GM23338 (cell line): ENCODE measurements around the gene GJA1. TPM values are rescaled to one million over a fixed set of nuclear protein-coding genes. Genes with fewer than 3 reads are reported as not detected.

Experiments used
- ATAC-seq: fragments of 200-7000 bp; cut with Tn5 transposase; 3 replicates; pipeline ENCODE4 v1.9.1; 2020
- DNase-seq: peaks from one replicate; pipeline ENCODE4 v3.0.0-alpha.2; 2015; ENCODE audit warnings: low spot score
- H2AFZ ChIP-seq: fragments of 200-600 bp; sonication (generic); 2 replicates; pipeline ENCODE4 v1.8.0; 2016; ENCODE audit warnings: antibody characterized with exemption, mild to moderate bottlenecking, moderate library complexity
- H3F3A ChIP-seq: fragments of 200-600 bp; sonication (generic); replicated peaks from 2 replicates; pipeline ENCODE4 v1.8.0; 2017; ENCODE audit warnings: antibody characterized with exemption, mixed run types, low read depth
- H3K27ac ChIP-seq: fragments of 200-600 bp; sonication (generic); 2 replicates; pipeline ENCODE4 v1.6.1; 2016; ENCODE audit warnings: low read depth
- H3K27me3 ChIP-seq: fragments of 200-600 bp; sonication (generic); 2 replicates; pipeline ENCODE4 v1.8.0; 2016; ENCODE audit warnings: mild to moderate bottlenecking, mixed run types, moderate library complexity; ENCODE audit not compliant: insufficient read depth
- H3K36me3 ChIP-seq: fragments of 200-600 bp; sonication (generic); 2 replicates; pipeline ENCODE4 v1.8.0; 2016; ENCODE audit warnings: mild to moderate bottlenecking; ENCODE audit not compliant: insufficient read depth
- H3K4me1 ChIP-seq: fragments of 200-600 bp; sonication (generic); 2 replicates; pipeline ENCODE4 v1.8.0; 2016; ENCODE audit warnings: mild to moderate bottlenecking, moderate library complexity; ENCODE audit not compliant: insufficient read depth
- H3K4me2 ChIP-seq: fragments of 200-600 bp; sonication (generic); 2 replicates; pipeline ENCODE4 v1.7.1; 2017; ENCODE audit warnings: mixed run types
- H3K4me3 ChIP-seq: fragments of 200-600 bp; sonication (generic); 2 replicates; pipeline ENCODE4 v1.6.1; 2016; ENCODE audit warnings: mixed run types
- H3K79me2 ChIP-seq: fragments of 200-600 bp; sonication (generic); replicated peaks from 2 replicates; pipeline ENCODE4 v1.8.0; 2017; ENCODE audit warnings: mild to moderate bottlenecking; ENCODE audit not compliant: insufficient read depth
- H3K9me2 ChIP-seq: fragments of 200-600 bp; sonication (generic); 2 replicates; pipeline ENCODE4 v1.8.0; 2017; ENCODE audit not compliant: insufficient read depth
- H4K20me1 ChIP-seq: fragments of 200-600 bp; sonication (generic); replicated peaks from 2 replicates; pipeline ENCODE4 v1.8.0; 2017; ENCODE audit warnings: mild to moderate bottlenecking; ENCODE audit not compliant: insufficient read depth
- H3K27ac Mint-ChIP-seq: 2 replicates; pipeline ENCODE4 v1.8.0; 2020; ENCODE audit warnings: inconsistent platforms, mild to moderate bottlenecking, moderate library complexity, mixed read lengths
- H3K27me3 Mint-ChIP-seq: 3 replicates; pipeline ENCODE4 v1.8.0; 2022; ENCODE audit warnings: low read depth, mild to moderate bottlenecking, moderate library complexity, mixed read lengths, inconsistent platforms; ENCODE audit not compliant: insufficient read depth, poor library complexity
- H3K36me3 Mint-ChIP-seq: 3 replicates; pipeline ENCODE4 v1.8.0; 2021; ENCODE audit warnings: low read depth, mild to moderate bottlenecking, inconsistent platforms, moderate library complexity, mixed read lengths
- H3K4me1 Mint-ChIP-seq: 3 replicates; pipeline ENCODE4 v1.8.0; 2020; ENCODE audit warnings: mild to moderate bottlenecking, inconsistent platforms, mixed read lengths
- H3K4me3 Mint-ChIP-seq: 3 replicates; pipeline ENCODE4 v1.8.0; 2021; ENCODE audit warnings: moderate library complexity, mild to moderate bottlenecking, inconsistent platforms, mixed read lengths
- H3K9me3 Mint-ChIP-seq: 3 replicates; pipeline ENCODE4 v1.8.0; 2020; ENCODE audit warnings: moderate library complexity, mild to moderate bottlenecking, inconsistent platforms, mixed read lengths
- CREB1 ChIP-seq: fragments of 250-450 bp; sonication (Bioruptor Pico); IDR thresholded peaks from 2 replicates; pipeline ENCODE4 v1.5.0; 2020; ENCODE audit warnings: low read depth, mild to moderate bottlenecking, moderate library complexity
- EZH2 ChIP-seq: fragments of 200-600 bp; sonication (generic); IDR thresholded peaks from one replicate; pipeline ENCODE4 v1.8.0; 2017; ENCODE audit warnings: antibody characterized with exemption, mild to moderate bottlenecking, low read depth; ENCODE audit not compliant: unreplicated experiment
- EZH2phosphoT487 ChIP-seq: fragments of 200-600 bp; sonication (generic); IDR thresholded peaks from one replicate; pipeline ENCODE4 v1.8.1; 2018; ENCODE audit warnings: antibody characterized with exemption; ENCODE audit not compliant: unreplicated experiment
- JUNB ChIP-seq: IDR thresholded peaks from one replicate; pipeline ENCODE4 v1.6.1; 2016; ENCODE audit warnings: antibody characterized with exemption; ENCODE audit not compliant: unreplicated experiment
- NANOG ChIP-seq: IDR thresholded peaks from 2 replicates; pipeline ENCODE4 v1.6.1; 2016; ENCODE audit warnings: antibody characterized with exemption, borderline replicate concordance
- POLR2AphosphoS5 ChIP-seq: IDR thresholded peaks from 2 replicates; pipeline ENCODE4 v1.6.1; 2016; ENCODE audit warnings: antibody characterized with exemption, low read depth
- REST ChIP-seq: IDR thresholded peaks from one replicate; pipeline ENCODE4 v1.6.1; 2018; ENCODE audit warnings: antibody characterized with exemption; ENCODE audit not compliant: unreplicated experiment
- STAT1 ChIP-seq: IDR thresholded peaks from one replicate; pipeline ENCODE4 v1.6.1; 2016; ENCODE audit warnings: antibody characterized with exemption; ENCODE audit not compliant: unreplicated experiment
- ZNF114 ChIP-seq: fragments of 250-450 bp; sonication (Bioruptor Pico); IDR thresholded peaks from 2 replicates; pipeline ENCODE4 v1.5.0; 2020; ENCODE audit warnings: mild to moderate bottlenecking, moderate library complexity
- ZNF331 ChIP-seq: fragments of 250-450 bp; sonication (Bioruptor Pico); IDR thresholded peaks from 2 replicates; pipeline ENCODE4 v1.5.0; 2020; ENCODE audit warnings: low read depth, mild to moderate bottlenecking, moderate library complexity
- ZNF462 ChIP-seq: fragments of 250-450 bp; sonication (Bioruptor Pico); IDR thresholded peaks from 2 replicates; pipeline ENCODE4 v1.5.0; 2020; ENCODE audit warnings: mild to moderate bottlenecking, moderate library complexity
- polyA plus RNA-seq: library from polyadenylated mRNA; unstranded; fragments of >200 nt; fragmentation: Nextera tagmentation; extraction: Ambion mirVana; gene quantifications from 2 replicates; pipeline ENCODE4 v1.2.1, GENCODE V29; 2016
- total RNA-seq: library from RNA; depleted of rRNA; stranded (reverse); fragments of >200 nt; shearing (Covaris generic); gene quantifications from 2 replicates; pipeline ENCODE4 v1.2.3, GENCODE V29; 2014
- TF ChIP-seq, protein P1 (sequence below): IDR thresholded peaks from 2 replicates; pipeline ENCODE4 v1.6.1; 2016; ENCODE audit warnings: antibody characterized with exemption

The GJA1 gene
- total and polyA plus RNA-seq, 2 experiments from 2014 or later: 262 to 609 TPM

GRCh38 chr6:121418346-121418745, 17.1 kb upstream of the GJA1 start:
- H3K27ac Mint-ChIP-seq: no peak overlapping the region
- no peak overlapping the region for H3K4me2 ChIP-seq
- H3K4me1 ChIP-seq: no peaks in the 10 kb centered on the region
- H3K4me3 ChIP-seq: no peak overlapping the region
- peaks cover 2% of the 10 kb centered on the region for H3K27me3 Mint-ChIP-seq
- peaks cover 4% of the 10 kb centered on the region; the same call in 2 of the 3 replicates for H3K9me3 Mint-ChIP-seq
- H2AFZ ChIP-seq: no peak overlapping the region
- H3F3A ChIP-seq: no peaks in the 10 kb centered on the region
- no peak for DNase-seq
- TF ChIP-seq NANOG (no peak), EZH2phosphoT487 (no peak), EZH2 (no peak)
- H3K9me2 ChIP-seq: no peaks in the 10 kb centered on the region
- no peak overlapping the region for H3K27ac ChIP-seq
- H4K20me1 ChIP-seq: no peaks in the 10 kb centered on the region
- H3K79me2 ChIP-seq: no peaks in the 10 kb centered on the region
- H3K36me3 Mint-ChIP-seq: no peaks in the 10 kb centered on the region; the same call in 2 of the 3 replicates
- no peaks in the 10 kb centered on the region for H3K36me3 ChIP-seq
- H3K4me3 Mint-ChIP-seq: no peak overlapping the region
- ATAC-seq: no peak
- H3K4me1 Mint-ChIP-seq: no peaks in the 10 kb centered on the region; the same call in 2 of the 3 replicates
- H3K27me3 ChIP-seq: no peaks in the 10 kb centered on the region

- no peak overlapping the region for H3K27ac ChIP-seq
- no peaks in the 10 kb centered on the region for H3K27me3 Mint-ChIP-seq
- H3K9me2 ChIP-seq: no peaks in the 10 kb centered on the region
- no peaks in the 10 kb centered on the region for H3K27me3 ChIP-seq
- no peak for ATAC-seq
- peaks cover 11% of the 10 kb centered on the region; the same call in 2 of the 3 replicates for H3K4me1 Mint-ChIP-seq
- H3K4me3 ChIP-seq: no peak overlapping the region
- H3K4me2 ChIP-seq: no peak overlapping the region
- H4K20me1 ChIP-seq: no peaks in the 10 kb centered on the region
- no peak overlapping the region for H3K27ac Mint-ChIP-seq
- no peak overlapping the region for H3K4me3 Mint-ChIP-seq
- no peaks in the 10 kb centered on the region for H3K79me2 ChIP-seq
- no peak for DNase-seq
- no peaks in the 10 kb centered on the region; the same call in 1 of the 2 replicates for H3F3A ChIP-seq
- peaks cover 4% of the 10 kb centered on the region; the same call in 1 of the 2 replicates for H3K4me1 ChIP-seq
- peaks cover 3% of the 10 kb centered on the region; the same call in 1 of the 3 replicates for H3K36me3 Mint-ChIP-seq
- no peak overlapping the region for H2AFZ ChIP-seq
- H3K36me3 ChIP-seq: no peaks in the 10 kb centered on the region
- 0 out of 3 replicates have a peak, but pooled peaks cover 3% of the 10 kb centered on the region for H3K9me3 Mint-ChIP-seq
- no peak for TF ChIP-seq CREB1
- TF ChIP-seq EZH2: no peak
- TF ChIP-seq NANOG: no peak
- TF ChIP-seq, protein P1, sequence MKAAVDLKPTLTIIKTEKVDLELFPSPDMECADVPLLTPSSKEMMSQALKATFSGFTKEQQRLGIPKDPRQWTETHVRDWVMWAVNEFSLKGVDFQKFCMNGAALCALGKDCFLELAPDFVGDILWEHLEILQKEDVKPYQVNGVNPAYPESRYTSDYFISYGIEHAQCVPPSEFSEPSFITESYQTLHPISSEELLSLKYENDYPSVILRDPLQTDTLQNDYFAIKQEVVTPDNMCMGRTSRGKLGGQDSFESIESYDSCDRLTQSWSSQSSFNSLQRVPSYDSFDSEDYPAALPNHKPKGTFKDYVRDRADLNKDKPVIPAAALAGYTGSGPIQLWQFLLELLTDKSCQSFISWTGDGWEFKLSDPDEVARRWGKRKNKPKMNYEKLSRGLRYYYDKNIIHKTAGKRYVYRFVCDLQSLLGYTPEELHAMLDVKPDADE: no peak
- no peak for TF ChIP-seq STAT1
- TF ChIP-seq ZNF462: no peak
- no peak for TF ChIP-seq JUNB
- TF ChIP-seq ZNF331: no peak
- TF ChIP-seq ZNF114 (CRISPR knock-in tag): no peak
- no peak for TF ChIP-seq REST
- TF ChIP-seq POLR2AphosphoS5: no peak
- TF ChIP-seq EZH2phosphoT487: no peak
These were observed 8.8 kb upstream of the GJA1 start for GRCh38 chr6:121426686-121427085.
